A673 (cell line): ENCODE measurements around the gene CYFIP2. TPM values are rescaled to one million over a fixed set of nuclear protein-coding genes. Genes with fewer than 3 reads are reported as not detected.

ENCODE experiments used
- BruUV-seq: library from RNA; stranded (reverse); fragments of 400-500 nt; replicated peaks from 2 replicates; lab custom pipeline; 2021; lab: Mats Ljungman, UMichigan
- CTCF ChIA-PET: fragments of 300-600 bp; sonication (Branson Sonifier 250); formaldehyde crosslinking; loops from one replicate; lab custom pipeline; 2022; ENCODE audit warnings: antibody characterized with exemption; lab: Charles Lee
- POLR2A ChIA-PET: fragments of 300-600 bp; sonication (Branson Sonifier 250); formaldehyde crosslinking; loops from one replicate; lab custom pipeline; 2022; ENCODE audit warnings: antibody characterized with exemption; ENCODE audit not compliant: low non-redundant PET; lab: Charles Lee
- DNase-seq: peaks from one replicate; pipeline ENCODE4 v3.0.0-alpha.2; 2015; ENCODE audit warnings: low spot score
- H3K27ac ChIP-seq: fragments of 200-600 bp; sonication (generic); 2 replicates; pipeline ENCODE4 v1.5.1; 2016; ENCODE audit warnings: mixed run types, low read depth, mild to moderate bottlenecking, mixed read lengths, antibody characterized with exemption, low read length; ENCODE audit not compliant: poor library complexity, severe bottlenecking
- H3K27me3 ChIP-seq: fragments of 200-600 bp; sonication (generic); replicated peaks from 2 replicates; pipeline ENCODE4 v1.6.1; 2017; ENCODE audit warnings: mixed run types, low read depth, mild to moderate bottlenecking, mixed read lengths, antibody characterized with exemption, low read length; ENCODE audit not compliant: insufficient read depth, poor library complexity
- H3K36me3 ChIP-seq: fragments of 200-600 bp; sonication (generic); 2 replicates; pipeline ENCODE4 v1.6.1; 2016; ENCODE audit warnings: mixed run types, mild to moderate bottlenecking, mixed read lengths, antibody characterized with exemption, low read length; ENCODE audit not compliant: insufficient read depth, poor library complexity, severe bottlenecking
- H3K4me1 ChIP-seq: fragments of 200-600 bp; sonication (generic); 2 replicates; pipeline ENCODE4 v1.6.1; 2017; ENCODE audit warnings: mixed run types, mild to moderate bottlenecking, mixed read lengths, antibody characterized with exemption, low read length; ENCODE audit not compliant: insufficient read depth, poor library complexity, severe bottlenecking
- H3K4me3 ChIP-seq: fragments of 200-600 bp; sonication (generic); 2 replicates; pipeline ENCODE4 v1.5.1; 2016; ENCODE audit warnings: low read depth, mixed run types, mild to moderate bottlenecking, mixed read lengths, low read length; ENCODE audit not compliant: poor library complexity, severe bottlenecking
- H3K9me3 ChIP-seq: fragments of 200-600 bp; sonication (generic); 2 replicates; pipeline ENCODE4 v1.6.1; 2016; ENCODE audit warnings: mixed run types, low read depth, mild to moderate bottlenecking, mixed read lengths, antibody characterized with exemption, low read length; ENCODE audit not compliant: poor library complexity, severe bottlenecking
- CTCF ChIP-seq: fragments of 300-800, 200-600 bp; sonication (generic); conservative IDR thresholded peaks from 2 replicates; pipeline ENCODE4 v1.5.1; 2017; ENCODE audit warnings: low read depth, mild to moderate bottlenecking, antibody characterized with exemption, low read length, moderate library complexity, mixed read lengths
- EZH2 ChIP-seq: fragments of 200-600 bp; sonication (generic); IDR thresholded peaks from 2 replicates; pipeline ENCODE4 v1.6.1; 2017; ENCODE audit warnings: borderline replicate concordance, low read depth, mild to moderate bottlenecking, mixed read lengths, antibody characterized with exemption, low read length; ENCODE audit not compliant: poor library complexity, severe bottlenecking
- intact Hi-C: fragments of 100-400 bp; cut with micrococcal nuclease; formaldehyde crosslinking; loops from one replicate; pipeline ENCODE4 v1.10.0; 2022; ENCODE audit not compliant: unreplicated experiment
- total RNA-seq: library from RNA; stranded (reverse); gene quantifications from 2 replicates; pipeline ENCODE4 v1.2.3, GENCODE V29; 2021

The CYFIP2 gene
- total RNA-seq, 1 experiment from 2014 or later, result 17.2 TPM

GRCh38 chr5:157300564-157300963, 34.6 kb downstream of the CYFIP2 start:
- Histone ChIP-seq H3K27me3 (no peaks in the 10 kb centered on the region), H3K9me3 (no peaks in the 10 kb centered on the region), H3K36me3 (no peaks in the 10 kb centered on the region), H3K4me3 (no peak overlapping the region), H3K27ac (no peak overlapping the region), H3K4me1 (no peaks in the 10 kb centered on the region)
- ChIA-PET POLR2A (no interaction called here), CTCF (no interaction called here)
- TF ChIP-seq CTCF (no peak), EZH2 (no peak)
- intact Hi-C loops, result no loop called here
- DNase-seq, result no peak
- BruUV-seq, result no TSS peak

- Histone ChIP-seq H3K27me3 (no peaks in the 10 kb centered on the region), H3K4me3 (no peak overlapping the region), H3K27ac (no peak overlapping the region), H3K36me3 (no peaks in the 10 kb centered on the region), H3K9me3 (no peaks in the 10 kb centered on the region), H3K4me1 (no peaks in the 10 kb centered on the region)
- intact Hi-C loops, result no loop called here
- BruUV-seq, result no TSS peak
- no peak for DNase-seq
- ChIA-PET POLR2A (no interaction called here), CTCF (no interaction called here)
- TF ChIP-seq EZH2 (no peak), CTCF (no peak)
Measured at GRCh38 chr5:157301066-157301465, 35.1 kb downstream of the CYFIP2 start.

GRCh38 chr5:157303023-157303422, 37.1 kb downstream of the CYFIP2 start:
- ChIA-PET CTCF (no interaction called here), POLR2A (interaction anchor here (0.6 kb wide), 1 partner anchor 1694 kb away, joined by 4 read pairs; no protein-coding TSS in a partner anchor)
- Histone ChIP-seq H3K4me3 (no peak overlapping the region), H3K9me3 (no peaks in the 10 kb centered on the region), H3K27ac (no peak overlapping the region), H3K27me3 (no peaks in the 10 kb centered on the region), H3K4me1 (no peaks in the 10 kb centered on the region), H3K36me3 (no peaks in the 10 kb centered on the region)
- intact Hi-C loops, result no loop called here
- BruUV-seq, result no TSS peak
- no peak for TF ChIP-seq EZH2
- TF ChIP-seq CTCF, result no peak
- no peak for DNase-seq
